HG03575 (cell line): ENCODE results near the gene C6orf163.
A peak's percentile ranks its signal among the peaks of the same experiment; 100 is the strongest.

ENCODE experiments used
- ATAC-seq: cut with Tn5 transposase; IDR thresholded peaks from one replicate; pipeline ENCODE4 v1.9.1; 2021; ENCODE audit not compliant: unreplicated experiment, insufficient number of reproducible peaks, low FRiP score; ENCODE audit errors: extremely low read depth

C6orf163 gene

DNA sequence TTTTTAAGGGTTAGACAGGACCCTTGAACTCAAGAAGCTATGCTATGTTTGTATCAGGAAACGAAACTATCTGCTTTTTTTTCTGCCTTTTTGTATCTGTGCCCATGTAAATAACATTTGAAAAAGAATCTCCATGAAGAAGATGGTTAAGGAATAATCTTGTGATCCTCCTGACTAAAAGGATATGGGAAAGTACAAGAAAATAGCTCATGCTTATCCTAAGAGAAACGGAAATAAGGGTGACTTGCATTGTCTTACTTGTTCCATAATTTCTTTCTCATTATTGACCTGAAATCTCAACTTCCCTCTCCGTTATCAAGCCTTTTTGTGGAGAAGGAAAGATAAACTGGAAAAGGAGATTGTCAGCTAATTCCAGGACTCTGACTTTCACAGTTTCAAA is 57.2 kb downstream of the C6orf163 start:
- no peak for ATAC-seq

DNA sequence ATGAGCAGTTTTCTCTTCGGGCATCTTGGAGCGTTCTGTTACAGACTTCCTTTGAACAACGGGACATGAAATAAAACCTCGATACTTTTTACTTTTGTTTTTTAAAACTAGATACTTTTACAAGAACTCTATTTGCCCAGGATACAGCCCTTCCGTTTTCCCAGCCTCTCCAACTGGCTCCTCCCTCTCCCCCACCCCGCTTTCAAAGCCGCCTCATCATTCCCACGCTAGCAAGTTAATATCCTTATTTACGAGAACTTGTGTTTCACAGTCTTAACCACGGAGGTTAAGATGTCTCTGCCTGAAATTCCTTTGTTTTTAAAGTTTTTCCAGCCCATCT is 62.9 kb downstream of the C6orf163 start:
- ATAC-seq: no peak

DNA sequence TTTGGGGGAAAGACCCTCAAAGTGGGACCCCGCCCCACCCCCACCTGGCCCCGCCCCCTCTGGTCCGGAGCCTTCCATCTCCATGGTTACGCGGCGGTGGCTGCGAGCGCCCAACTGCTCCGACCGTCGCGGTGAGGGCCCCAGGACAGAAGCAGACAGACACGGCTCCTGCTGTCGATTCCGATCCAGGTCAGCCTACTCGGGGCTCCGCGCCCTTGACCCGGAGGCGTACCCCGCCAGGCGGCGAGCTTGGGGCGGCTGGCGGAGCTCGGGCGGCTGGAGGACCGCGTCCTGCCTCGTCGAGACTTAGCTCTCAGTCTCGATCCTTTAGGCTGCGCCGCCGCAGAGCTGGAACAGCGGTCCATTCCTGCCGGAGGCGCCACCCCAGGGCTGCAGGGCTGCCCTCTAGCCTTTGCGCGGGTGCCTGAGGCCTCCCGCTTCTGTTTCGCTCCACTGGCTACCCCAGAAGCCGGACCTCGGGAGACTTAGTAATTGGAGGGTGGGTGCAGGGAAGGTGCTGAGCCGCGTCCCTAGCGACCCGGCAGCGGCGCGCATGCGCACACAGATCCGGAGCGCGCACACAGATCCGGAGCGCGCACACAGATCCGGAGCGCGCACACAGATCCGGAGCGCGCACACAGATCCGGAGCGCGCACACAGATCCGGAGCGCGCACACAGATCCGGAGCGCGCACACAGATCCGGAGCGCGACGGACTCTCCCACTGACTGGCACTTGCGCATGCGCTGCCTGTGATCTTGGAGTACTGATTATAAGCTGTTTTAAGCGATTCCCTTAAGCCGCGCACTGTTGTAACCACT is 63.5 kb downstream of the C6orf163 start, which contains the start of gene CFAP206:
Gene CFAP206, plus strand, starts transcription at position 72 of the 820 bp plus-strand sequence. CDS start 1,868 bp downstream, outside the sequence.
- peak; percentile 60 for ATAC-seq

DNA sequence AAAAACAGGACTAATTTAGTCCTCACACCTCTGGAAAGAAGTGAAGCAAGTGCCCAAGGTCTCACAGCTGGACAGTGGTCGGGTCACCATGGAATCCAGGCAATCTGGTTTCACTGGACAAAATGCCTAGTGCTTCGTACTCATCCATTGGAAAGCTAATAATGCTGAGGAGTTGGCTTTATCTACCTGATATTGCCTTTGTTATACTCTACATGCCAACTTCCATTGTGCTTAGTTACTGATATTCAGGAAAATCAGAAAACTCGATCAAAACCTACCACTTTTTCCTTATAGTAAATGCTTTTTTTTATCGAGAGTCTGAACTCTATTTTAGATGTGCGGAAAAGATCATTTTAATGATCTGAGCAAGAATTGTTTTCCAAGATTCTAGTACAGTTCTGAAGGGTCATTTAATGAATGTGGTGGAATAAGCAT is 64.1 kb downstream of the C6orf163 start:
- ATAC-seq: no peak
